GM19324 (cell line): ENCODE measurements around the gene NPAS2.

ENCODE experiments used
- ATAC-seq: cut with Tn5 transposase; IDR thresholded peaks from one replicate; pipeline ENCODE4 v1.9.1; 2021; ENCODE audit warnings: mild to moderate bottlenecking, moderate library complexity; ENCODE audit not compliant: unreplicated experiment, low FRiP score

The NPAS2 gene

DNA sequence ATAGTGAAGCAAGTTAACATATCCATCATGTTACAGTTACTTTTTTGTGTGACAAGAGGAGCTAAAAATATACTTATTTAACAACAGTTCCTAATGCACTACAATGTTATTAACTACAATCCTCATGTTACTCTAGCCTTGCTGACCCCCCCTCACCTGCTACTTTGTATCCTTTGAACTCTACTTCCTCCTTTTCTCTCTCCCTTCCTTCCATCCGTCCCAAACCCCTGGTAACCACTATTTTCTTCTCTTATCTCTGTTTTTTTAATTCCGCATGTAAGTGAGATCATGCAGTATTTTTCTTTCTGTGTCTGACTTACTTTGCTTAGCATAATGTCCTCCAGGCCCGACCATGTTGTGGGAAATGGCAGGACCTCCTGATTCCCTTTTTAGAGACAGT is 59.4 kb downstream of the NPAS2 start:
- no peak for ATAC-seq

DNA sequence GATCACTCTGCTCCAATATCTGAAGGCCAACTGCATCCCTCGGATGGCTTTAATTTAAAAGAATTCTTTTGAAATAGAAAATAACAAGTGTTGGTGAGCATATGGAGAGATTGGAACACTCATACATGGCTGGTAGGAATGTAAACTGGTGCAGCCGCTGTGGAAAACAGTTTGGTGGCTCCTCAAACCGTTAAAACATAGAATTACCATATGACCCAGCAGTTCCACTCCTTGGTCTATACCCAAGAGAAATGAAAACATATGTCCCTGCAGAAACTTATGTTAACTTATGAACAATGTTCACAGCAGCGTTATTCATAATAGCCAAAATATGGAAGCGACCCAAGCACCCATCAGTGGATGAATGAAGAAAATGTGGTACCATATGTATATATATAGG is 60.1 kb downstream of the NPAS2 start:
- no peak for ATAC-seq

DNA sequence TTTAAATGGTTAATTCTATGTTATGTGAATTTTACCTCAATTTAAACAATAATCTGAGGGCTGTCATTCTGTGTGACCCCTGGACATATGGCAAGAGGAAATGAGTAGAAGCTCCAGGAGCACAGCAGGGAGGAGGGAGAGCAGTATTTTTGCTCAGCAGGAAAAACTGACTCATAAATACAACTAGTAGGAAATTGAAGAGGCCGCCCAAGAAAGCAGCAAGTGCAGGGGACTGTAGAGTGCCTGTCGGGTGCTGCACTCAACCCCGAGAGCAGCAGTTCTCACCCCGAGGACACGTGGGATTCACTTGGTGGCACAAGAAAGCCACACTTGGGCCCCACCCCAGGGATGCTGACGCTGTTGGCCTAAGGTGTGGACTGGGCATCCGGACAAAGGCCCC is 60.8 kb downstream of the NPAS2 start:
- no peak for ATAC-seq

DNA sequence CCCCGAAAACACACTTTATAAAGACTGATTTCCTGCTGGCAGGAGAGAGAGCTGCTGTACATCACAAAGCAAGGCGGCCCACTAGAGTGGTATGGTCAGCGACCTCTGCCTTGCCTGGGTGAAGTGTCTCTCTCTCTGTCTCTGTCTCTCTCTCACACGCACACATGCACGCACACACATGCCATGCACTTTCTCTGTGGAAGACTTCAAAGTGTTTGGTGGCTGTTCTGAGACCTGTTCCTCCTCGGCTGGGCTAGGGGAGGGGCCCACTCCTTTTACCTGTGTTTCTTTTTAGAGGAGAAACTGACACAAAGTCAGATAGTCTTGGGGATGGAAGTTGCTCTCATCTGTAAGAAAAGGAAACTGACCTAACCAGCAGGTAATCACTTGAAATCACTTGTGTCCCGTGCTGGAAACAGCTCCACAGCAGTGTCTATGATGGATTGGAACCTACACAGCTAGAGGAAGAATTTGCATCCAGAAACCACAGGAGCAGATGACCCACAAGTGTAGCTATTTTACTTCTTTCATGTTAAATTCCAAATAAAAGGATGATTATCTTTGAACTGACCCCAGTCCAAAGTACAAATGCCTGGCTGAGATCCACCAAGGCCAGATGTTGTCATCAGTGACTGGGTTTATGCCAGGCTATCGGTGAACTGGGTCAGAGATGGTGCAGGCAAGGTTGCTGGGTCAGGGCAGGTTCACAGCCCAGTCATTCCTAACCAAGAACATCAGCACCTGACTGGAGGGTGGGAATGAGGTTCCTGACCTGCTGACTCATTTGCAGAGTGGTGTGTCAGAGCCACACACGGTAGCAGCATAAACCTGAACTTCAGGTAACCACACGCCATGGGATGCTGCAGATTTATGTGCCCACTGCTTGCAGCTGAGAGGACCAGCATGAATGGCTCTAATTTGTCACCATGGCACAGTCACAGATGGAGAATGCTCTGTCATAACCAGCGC is 63.0 kb downstream of the NPAS2 start:
- no peak for ATAC-seq

DNA sequence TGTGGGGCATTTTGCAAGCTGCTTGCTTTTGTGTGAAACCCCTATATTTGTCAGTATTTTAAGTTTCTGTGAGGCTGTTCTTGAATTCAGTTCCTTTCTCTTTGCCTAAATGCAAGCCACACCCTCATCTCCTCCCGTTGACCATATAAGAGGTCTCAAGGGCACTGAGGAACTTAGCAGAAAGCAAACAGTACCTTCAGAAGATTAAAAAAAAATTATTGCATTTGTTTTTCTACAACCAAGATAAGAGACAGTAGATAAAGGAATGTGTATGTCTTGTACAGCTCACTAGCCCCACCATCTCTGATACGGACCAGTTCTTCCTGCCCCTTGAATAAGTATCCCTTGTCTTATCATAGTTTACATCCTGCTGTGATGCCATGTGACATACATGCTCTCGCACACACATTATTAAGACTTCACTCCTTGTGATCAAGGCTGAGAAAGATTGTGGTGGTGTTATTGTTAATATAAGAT is 64.2 kb downstream of the NPAS2 start:
- ATAC-seq = no peak

DNA sequence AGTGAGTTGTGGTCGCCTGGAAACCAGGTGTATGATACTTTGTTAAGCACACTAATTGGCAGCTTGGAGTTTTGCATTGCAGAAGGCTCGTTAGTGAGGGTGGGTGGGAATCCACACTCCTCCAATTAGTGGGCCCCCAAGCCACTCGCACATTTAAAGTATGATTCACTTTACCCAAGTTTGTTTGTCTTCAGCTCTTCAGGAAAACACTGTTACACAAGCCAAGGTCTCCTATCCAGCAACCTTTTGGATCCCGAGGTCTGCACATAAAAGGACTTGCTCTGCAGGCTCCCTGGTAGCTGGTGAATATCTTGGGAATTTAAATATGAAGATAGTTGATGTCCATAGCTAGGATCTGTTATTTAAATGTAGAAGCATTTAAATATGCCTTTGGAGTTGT is 66.1 kb downstream of the NPAS2 start:
- no peak for ATAC-seq

DNA sequence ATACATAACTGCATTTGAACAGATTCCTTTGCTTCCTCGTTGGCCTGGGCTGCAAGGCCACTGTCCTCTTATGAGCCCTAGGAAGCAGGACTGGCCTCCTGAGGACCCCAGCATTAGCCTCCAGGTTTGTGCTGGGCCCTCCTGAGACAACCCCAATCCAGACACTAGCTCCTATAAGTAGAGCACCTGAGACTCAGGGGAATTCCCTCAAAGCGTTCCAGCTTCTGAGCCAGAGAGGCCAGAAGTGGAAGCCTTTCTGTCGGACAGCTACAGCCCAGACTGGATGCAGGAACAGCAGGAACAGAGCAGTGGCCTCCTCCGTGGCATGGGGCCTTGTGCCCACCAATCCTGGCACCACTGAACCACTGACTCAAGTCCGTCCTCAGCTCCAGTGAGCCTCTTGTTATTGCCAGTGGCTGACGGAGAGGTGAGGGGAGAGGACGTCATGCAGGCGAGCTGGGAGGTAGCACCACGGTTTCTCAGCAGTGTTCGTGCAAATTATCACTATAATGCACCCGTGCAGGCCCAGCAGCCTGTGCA is 67.2 kb downstream of the NPAS2 start:
- ATAC-seq = no peak

DNA sequence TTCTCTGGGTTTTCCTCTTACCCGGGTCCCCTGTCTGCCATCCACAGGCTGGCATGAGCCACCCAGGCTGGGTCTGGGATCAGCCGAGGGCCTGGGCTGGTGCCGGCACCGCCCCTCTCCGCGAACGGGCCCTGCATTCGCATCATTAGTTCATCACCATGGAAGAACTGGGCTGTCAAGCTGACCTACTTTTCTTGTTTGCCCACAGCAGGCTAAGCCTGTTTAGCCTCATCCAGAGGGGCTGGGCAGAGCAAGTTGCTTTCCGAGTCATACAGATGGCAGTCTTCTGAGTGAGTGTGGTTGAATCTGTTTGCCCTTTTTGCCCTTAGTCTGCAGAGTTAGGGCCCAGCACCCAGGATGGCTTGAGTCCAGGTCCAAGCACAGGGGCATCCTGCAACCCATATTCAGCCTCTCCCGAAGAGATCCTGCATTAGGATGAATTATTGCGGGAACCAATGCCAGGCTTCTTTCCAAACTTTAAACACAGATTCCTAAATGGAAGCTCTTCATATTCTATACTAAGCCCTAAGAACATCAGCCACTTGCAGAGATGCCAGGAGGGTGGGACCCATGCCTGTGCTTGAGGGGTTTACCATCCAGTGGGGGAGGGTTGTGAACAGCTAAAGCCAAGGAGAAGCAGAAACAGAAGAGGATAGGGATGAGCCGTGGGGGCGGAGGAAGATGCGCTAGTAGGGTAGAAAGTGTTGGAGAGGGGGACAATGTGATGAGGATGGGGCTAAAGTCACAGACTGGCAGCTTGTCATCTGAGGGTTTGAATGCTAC is 68.0 kb downstream of the NPAS2 start:
- no peak for ATAC-seq

DNA sequence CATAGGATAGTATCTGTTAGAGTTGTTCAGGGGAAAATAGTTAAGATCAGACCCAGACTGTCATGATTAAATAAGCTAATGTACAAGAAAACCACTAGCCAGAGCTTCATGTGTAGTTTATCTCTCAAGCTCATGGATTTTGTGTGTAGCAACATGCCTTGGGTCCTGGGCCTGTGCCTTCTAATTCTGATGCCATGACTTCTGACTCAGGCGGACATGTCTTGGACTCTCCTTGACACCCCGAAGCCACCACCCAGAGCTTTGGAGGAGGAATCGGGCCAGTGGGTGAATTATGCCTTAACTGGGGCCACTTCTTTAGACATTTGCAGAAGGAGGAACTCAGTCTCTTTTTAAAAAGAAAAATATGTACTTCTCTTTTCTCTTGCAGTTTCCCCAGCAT is 68.7 kb downstream of the NPAS2 start:
- ATAC-seq = no peak

DNA sequence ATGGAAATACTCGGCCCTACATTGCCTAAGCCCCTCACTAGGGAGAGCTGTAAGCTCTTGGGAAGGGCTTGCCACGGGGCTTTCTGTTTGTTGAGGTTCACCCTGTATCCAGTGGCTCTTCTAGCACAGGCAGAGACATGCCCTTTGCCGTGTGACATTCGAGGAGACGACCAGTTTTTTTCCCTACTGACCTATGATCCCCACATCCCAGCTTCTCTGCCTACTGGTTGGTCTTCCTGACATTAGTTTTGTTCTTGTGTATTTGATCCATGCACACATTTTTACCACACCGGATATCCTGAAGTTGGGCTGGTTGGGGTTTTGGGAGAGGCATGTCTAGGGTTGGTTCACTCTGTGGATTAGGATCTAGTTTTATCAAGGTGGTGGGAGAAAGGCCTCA is 69.3 kb downstream of the NPAS2 start:
- no peak for ATAC-seq

DNA sequence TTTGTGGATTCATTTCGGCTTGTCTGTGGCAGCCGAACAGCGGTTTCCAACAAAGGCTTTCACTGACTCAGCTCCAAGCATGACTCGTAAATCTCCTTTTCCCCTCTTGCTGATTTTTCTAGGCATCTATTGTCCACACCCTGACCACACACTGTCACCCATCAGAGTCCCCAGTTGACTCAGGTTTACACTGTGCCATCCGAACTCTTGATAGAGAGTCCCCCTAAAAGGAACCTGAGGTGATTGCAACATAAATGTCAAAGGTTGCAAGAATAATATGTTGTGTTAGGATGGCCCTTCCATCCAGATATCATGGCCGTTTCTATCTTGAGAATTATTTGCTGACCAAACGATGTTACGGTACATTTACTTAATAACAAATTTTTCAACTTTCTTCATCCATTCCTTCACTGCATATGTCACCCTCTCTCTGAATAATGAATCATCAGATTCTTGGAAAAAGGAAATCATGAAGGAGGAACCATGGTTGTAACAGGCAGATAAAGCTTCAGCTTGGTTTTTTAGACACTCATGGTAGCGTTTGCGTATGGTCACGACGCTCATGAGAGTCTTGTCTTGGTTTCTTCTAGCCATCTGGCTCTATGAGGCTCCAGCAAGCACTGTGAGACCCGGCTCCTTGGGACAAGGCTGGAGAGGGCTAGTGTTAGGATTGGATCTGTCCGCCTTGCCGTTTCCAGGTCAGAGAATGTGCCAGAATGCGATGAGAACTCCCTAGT is 72.1 kb downstream of the NPAS2 start:
- ATAC-seq = no peak

DNA sequence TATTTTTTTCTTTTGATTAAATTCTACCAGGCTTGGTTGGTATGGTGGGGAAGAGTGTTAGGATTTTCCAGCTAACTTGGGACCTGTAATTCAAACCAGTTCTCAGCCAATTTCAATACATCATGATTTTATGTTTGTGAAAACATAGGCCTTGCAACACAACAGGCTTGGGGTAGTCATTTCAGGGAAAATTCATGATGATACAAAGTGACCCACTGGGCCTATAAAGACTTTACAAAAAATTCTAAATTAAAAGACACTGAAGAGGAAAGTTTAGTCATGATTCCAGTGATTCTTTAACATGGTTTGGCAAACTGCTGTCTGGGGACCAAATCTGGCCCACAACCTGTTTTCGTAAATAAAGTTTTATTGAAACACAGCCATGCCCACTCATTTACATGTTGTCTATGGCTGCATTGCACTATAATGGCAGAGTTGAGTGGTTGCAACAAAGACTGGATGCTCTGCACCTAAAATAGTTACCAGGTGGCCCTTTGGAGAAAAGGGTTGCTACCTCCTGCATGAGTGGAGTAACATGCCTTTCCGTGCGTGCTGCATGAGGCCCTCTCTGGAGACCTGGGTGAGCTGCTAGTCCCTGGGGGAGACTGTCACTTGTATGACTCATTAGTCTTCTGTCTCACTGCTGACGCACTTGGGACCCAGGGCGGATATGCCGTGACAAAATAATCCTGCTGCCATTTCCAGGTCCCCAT is 73.6 kb downstream of the NPAS2 start:
- ATAC-seq = no peak

DNA sequence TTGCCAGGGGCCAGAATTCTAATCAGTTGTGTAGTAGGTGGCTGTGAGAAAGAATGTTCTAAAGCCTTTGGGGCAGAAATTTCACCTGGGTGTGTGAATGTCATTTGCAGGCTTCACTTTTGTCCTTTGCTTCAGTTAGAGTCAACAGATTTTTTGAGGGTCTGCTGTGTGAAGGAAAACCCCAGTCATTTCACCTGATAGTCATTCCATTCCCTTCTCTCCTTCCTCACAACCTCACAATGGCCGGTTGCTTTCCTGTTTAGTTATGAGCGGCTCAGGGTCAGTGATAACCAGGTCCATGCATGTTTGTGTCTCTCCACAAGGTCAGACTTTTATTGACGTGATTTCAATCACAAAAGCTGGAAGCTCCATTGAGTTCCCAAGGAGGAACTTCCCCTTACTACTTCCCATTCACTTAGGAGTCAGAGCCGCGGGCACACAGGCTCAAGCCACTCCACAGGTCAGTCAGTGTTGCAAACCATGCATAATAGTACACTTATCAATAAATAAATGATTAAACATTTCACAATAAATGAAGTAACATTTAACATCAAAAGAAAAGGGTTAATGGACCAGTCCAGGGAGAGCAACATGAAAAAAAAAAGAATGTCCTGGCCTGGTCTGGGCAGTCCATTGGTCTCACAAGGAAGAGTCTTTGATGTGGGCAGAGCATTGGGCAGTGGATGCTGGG is 74.3 kb downstream of the NPAS2 start:
- ATAC-seq = no peak

DNA sequence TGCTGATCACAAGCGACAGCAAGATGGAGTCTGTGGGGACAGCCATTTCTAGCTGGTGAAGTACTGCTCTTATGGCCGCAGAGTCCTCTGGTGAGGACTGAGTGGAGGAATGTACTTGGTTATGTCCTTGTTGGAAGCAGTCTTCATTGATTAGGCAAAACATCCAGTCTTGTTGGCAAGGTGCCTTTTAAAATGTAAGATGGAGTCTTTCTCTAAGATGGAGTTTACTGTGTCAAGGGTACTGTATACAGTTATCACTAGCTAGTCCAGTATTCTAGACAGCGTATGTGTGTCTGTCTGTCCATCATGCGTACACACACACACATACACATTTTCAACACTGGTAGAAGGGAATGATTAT is 74.8 kb downstream of the NPAS2 start:
- ATAC-seq = no peak

DNA sequence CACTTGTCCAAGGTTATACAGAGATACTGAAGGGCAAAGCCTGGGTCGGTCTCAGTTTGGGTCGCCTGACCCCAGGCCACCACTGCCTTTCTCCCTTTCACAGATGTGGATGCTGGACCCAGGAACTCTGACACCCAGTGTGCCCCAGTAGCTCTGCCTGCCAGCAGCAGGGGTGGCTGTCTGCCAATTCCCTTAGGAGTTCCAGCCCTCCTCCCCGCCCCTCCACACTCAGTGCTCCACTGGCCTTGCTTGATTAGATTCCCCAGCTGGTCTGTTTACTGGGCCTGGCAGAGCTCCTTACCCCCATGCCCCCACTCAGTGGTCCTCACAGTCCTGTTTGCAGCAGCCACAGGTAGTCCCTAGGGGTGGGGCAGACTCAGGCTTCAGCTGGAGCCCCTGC is 75.5 kb downstream of the NPAS2 start:
- no peak for ATAC-seq

DNA sequence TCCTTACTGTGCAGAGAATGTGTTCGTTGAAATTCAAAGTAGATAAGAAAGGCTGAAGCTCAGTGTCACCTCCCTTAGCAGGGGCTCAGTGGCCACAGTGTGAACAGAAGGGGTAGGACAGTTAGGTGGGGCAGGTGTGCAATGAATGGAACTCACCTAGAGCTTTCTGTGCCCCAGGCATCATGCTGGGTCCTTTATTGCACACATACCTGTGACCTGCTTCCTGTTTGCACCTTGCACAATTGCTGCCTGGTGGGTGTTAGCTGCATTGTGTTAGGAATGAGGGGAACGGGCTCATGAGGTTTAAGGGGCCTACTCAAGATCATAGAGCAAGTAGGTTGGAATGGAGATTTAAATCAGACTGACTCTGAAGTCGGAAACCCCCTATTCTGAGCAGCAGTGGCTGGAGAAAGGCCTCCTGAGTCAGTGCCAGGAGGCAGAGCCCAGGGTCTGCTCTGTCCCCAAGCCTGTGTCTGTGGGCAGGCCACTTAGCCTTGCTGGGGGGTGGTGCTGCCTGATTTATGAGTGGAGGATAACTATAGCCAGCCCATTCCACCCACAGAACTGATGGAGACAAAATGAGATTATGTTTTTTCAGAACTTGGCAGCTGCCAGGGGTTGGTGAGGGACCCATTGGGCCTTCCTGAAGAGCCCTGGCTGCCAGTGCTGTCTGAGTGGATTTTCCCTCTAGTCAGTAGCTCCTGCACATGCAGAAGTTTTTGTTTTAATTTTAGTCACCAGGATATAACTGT is 76.2 kb downstream of the NPAS2 start:
- ATAC-seq = no peak

DNA sequence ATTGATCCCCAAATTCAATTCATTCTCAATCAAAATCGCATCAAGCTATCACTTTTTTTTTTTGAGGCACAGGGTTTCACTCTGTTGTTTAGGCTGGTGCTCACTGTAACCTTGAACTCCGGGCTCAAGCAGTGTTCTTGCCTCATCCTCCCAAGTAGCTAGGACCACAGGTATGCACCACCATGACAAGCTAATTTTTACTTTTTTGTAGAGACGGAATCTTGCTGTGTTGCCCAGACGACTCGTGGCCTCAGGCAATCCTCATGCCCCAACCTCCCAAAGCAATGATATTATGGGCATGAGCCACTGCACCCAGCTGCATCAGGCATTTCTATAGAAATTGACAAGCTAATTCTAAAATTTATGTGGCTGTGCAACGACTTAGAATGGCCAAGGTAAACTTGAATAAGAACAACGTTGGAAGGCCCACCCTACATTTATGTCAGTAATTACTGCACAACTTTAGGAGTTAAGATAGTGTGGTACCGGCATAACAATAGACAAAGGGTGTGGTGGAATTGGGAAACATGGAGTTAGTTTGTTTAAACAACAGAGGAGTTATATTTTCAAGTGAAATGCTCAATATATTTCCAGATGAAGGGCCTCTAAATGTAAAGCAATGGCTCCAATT is 78.2 kb downstream of the NPAS2 start:
- no peak for ATAC-seq

DNA sequence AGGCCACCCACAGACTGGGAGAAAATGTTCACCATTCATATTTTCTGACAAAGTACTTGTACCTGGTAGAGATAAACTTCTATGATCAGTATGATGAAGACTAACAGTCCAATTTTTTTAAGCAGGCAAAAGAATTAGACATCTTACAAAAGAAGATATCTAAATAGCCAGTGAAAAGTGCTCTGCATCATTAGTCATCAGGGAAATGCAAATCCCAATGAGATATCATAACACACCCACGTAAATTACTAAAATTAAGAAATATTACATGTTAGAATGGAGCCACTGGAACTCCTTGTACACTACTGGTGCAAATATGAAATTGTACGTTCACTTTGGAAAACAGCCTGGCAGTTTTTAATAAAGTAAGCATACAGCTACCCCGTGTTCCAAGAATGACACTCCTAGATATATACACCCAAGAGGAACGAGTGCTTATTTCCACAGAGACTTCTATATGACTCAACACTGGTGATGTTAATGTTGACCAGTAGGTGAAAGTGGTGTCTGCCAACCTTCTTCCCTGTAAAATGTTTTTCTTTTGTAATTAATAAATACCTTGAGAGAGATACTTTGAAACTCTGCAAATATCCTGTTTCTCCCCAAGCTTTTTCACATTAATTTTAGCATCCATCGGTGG is 80.3 kb downstream of the NPAS2 start:
- no peak for ATAC-seq
